GM21737 (cell line): ENCODE measurements around the gene STYXL1.

Source experiments
- ATAC-seq: cut with Tn5 transposase; IDR thresholded peaks from one replicate; pipeline ENCODE4 v1.9.1; 2021; ENCODE audit warnings: mild to moderate bottlenecking, moderate library complexity; ENCODE audit not compliant: unreplicated experiment

Gene STYXL1

DNA sequence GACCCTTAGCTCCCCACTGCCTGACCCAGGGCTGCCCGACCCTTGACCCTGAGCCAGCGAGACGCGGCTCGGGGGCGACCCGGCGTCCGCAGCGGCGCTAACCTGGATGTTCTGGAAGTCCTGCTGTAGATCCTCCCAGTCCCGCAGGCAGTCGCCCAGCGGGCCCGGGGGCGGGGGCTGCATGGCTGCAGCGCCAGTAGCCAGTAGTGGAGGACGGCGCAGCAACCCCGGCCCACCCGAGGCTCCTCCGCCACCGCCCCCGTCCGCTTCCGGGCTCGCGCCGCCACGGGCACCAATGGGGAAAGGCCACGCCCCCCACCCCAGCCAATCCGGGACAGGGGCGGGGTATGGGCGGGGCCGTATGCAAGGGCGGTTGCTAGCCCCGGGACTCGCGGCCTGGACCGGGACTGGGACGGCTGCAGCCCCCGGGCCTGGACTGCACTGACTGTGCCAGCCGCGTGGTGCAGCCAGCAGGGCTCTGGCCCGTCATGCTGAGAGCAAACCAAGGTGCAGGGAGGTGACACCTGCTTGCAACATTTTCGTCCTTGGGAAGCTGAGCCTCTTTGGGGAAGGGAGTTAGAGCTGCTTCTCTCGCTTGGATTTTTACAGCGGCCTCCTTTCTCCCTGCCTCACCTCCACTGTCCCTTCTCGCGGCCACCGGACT is 53.3 kb downstream of the STYXL1 start, which contains the start of gene TMEM120A:
TSS of gene TMEM120A (minus strand) at position 208 of the 664 bp plus-strand sequence. CDS start at position 183, 25 bp downstream.
- ATAC-seq: peak; percentile 89

GRCh38 chr7:75993689-75994387 is 54.0 kb downstream of the STYXL1 start:
- ATAC-seq: peak; percentile 11

- no peak for ATAC-seq
These were observed 55.6 kb downstream of the STYXL1 start for GRCh38 chr7:75992083-75992755.

- no peak for ATAC-seq
These were observed 56.2 kb downstream of the STYXL1 start for GRCh38 chr7:75991531-75992082.

DNA sequence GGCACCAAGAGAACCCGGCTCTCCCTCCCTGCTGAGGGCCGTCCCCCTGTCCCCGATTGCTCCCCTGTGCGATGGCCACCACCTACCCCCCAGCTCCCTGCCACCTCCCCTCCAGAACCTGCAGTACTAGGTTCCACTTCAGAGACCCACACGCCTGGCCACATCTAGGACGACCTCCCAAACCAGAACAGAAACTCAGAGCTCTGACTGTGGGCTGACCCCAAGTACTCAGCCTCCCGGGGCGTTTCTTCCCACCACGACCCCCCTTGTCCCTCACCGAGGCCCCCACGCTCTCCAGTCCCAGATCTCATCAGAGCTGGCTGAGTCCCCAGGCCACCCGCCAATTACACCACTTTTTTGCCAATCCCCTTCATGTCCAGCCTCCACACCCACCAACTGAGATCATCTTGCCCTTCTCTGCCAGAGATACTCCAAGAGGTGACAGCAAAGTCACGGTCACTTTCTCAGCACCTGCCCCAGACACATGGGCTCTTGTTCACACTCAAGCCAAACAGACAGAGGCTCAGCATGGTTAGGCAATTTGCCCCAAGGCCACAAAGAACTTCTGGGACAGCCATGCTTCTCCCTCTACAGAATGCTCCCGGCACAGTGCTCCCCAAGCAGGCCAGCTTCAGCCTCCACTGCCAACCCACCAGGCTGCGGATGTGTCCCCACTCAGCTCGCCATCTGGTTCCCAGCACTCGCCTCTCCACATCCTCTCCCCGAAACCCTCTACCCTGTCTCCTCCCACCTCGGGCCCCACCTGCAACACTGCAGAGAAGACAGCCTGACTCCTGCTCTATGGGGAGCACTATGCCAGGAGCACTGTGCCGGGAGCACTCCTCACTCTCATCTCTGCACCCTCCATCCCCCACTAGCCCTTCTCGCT is 58.1 kb downstream of the STYXL1 start:
- ATAC-seq: no peak

- ATAC-seq: no peak
These were observed 59.0 kb downstream of the STYXL1 start for GRCh38 chr7:75988568-75989499.

DNA sequence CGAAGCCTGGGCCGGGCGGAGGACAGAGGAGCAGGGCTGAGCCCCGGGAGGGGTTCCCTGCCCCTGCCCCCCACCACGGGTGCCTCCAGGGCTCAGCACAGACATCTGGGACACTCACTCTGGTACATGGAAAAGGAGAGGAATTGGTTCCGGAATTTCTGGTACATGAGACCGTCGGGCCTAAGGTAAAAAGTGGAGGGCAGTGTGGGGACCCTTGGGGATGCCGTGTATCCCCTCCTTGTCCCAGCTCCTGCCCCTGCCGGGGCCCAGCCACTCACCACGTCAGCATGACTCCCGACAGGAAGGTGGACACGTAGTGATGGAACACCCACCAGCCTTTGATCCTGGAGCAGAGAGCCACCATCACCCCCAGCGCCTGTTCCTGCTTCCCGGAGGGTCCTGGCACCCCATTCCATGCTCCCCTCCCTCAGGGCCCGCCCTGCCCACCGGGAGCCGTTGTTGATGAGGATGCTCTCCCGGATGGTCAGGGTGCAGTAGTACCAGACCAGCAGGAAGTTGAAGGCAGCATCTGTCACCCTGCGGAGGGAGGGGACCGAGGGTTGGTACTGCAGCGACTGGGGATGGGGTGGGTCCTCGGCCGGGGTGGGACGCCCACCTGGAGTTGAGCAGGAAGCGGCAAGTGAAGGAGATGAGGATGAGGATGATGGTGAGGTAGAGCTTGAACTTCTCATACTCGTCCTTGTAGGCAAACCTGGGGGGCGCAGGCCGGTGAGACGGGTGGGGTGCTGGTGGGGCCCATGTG is 59.8 kb downstream of the STYXL1 start:
- no peak for ATAC-seq

GRCh38 chr7:75987026-75987804 is 60.6 kb downstream of the STYXL1 start:
- no peak for ATAC-seq

DNA sequence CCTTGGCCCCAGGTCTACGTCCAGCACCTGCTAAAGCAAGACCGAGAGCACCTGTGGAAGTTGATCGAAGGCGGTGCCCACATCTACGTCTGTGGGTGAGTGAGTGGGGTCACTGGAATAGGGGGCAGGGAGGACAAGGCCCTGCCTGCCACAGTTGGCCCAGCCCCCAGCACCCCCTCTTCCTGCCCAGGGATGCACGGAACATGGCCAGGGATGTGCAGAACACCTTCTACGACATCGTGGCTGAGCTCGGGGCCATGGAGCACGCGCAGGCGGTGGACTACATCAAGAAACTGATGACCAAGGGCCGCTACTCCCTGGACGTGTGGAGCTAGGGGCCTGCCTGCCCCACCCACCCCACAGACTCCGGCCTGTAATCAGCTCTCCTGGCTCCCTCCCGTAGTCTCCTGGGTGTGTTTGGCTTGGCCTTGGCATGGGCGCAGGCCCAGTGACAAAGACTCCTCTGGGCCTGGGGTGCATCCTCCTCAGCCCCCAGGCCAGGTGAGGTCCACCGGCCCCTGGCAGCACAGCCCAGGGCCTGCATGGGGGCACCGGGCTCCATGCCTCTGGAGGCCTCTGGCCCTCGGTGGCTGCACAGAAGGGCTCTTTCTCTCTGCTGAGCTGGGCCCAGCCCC is 61.5 kb downstream of the STYXL1 start:
- ATAC-seq: no peak

DNA sequence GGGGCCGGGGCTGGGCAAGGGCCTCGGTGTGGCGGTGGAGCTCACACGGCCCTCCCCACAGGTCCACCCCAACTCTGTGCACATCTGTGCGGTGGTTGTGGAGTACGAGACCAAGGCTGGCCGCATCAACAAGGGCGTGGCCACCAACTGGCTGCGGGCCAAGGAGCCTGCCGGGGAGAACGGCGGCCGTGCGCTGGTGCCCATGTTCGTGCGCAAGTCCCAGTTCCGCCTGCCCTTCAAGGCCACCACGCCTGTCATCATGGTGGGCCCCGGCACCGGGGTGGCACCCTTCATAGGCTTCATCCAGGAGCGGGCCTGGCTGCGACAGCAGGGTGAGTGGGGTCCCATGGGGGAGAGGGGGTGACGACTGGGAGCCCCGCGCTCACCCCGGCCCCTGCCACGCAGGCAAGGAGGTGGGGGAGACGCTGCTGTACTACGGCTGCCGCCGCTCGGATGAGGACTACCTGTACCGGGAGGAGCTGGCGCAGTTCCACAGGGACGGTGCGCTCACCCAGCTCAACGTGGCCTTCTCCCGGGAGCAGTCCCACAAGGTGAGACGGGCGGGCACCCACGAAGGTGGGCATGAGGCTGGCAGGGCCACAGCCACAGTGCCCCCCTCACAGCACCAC is 62.2 kb downstream of the STYXL1 start:
- ATAC-seq: no peak

DNA sequence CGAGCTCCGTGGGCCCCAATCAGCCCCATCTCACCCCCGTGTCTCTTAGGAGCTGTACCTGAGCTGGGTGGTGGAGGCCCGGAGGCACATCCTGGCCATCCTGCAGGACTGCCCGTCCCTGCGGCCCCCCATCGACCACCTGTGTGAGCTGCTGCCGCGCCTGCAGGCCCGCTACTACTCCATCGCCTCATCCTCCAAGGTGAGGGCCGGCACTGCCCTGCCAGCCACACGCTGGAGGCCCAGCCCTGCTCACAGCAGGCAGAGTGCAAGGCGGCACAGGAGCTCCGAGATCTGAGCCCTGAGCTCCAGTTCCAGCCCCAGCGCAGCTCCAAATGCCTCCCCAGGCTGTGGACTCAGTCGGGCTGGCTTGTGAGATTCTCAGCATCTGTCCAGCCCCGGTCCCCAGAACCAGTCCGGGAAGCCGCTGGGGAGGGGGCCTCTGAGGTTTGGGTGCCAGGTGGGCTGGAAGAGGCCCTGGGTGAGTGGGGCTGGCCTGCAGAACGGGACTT is 62.7 kb downstream of the STYXL1 start:
- no peak for ATAC-seq

- no peak for ATAC-seq
These were observed 63.4 kb downstream of the STYXL1 start for GRCh38 chr7:75984130-75985008.

GRCh38 chr7:75983471-75984129 is 64.2 kb downstream of the STYXL1 start:
- no peak for ATAC-seq

GRCh38 chr7:75982306-75983064 is 65.3 kb downstream of the STYXL1 start:
- no peak for ATAC-seq
